Pancreas (tissue), 10 donors: ENCODE measurements around the gene DDX52. TPM values are rescaled to one million over a fixed set of nuclear protein-coding genes. Genes with fewer than 3 reads are reported as not detected.
"Not testable (repeated sequence)": the region's sequence is repeated elsewhere in the genome, so short reads cannot be mapped to it uniquely, and the experiment has no call there.

Experiments
- ATAC-seq, 4 donors: fragments of 200-7000 bp; cut with Tn5 transposase; one replicate each; pipeline versions ENCODE4 v1.8.0 to v1.9.1; 2020; ENCODE audit warnings: mild to moderate bottlenecking in 4 of 4, moderate library complexity in 4 of 4
- DNase-seq, 6 donors: peaks; one replicate each; pipeline ENCODE4 v3.0.0-alpha.2; 2020
- FAIRE-seq: peaks from 2 replicates; lab custom pipeline; 2012; peaks lifted over from hg19 to GRCh38; lab: Jason Lieb, UNC
- H3K27ac ChIP-seq, 4 donors: fragments of 200-600 bp; sonication (generic); 1 replicate in 3 of 4; 2 replicates in 1 of 4; pipeline versions ENCODE4 v1.5.0 to v1.8.0; 2020
- H3K27me3 ChIP-seq, 4 donors: fragments of 200-600 bp; one replicate each; pipeline ENCODE4 v1.8.0; 2021
- H3K36me3 ChIP-seq, 3 donors: fragments of 200-600 bp; sonication (generic) in 1 of 3; one replicate each; pipeline versions ENCODE4 v1.5.0 to v1.8.0; 2020 to 2021
- H3K4me1 ChIP-seq, 3 donors: fragments of 200-600 bp; one replicate each; pipeline ENCODE4 v1.8.0; 2021
- H3K4me3 ChIP-seq, 4 donors: fragments of 200-600 bp; sonication (generic) in 2 of 4; one replicate each; pipeline versions ENCODE4 v1.5.0 to v1.8.0; 2020 to 2021
- H3K9me3 ChIP-seq, 4 donors: fragments of 200-600 bp; one replicate each; pipeline ENCODE4 v1.8.0; 2021
- CTCF ChIP-seq, 4 donors: fragments of 200-600 bp; sonication (generic) in 3 of 4; IDR thresholded peaks; one replicate each; pipeline versions ENCODE4 v1.5.0 to v1.8.0; 2021; ENCODE audit warnings: antibody characterized with exemption in 4 of 4
- WGBS, 2 donors: extraction: QIAGEN DNeasy Blood & Tissue Kit; methylation state at CpG; one replicate each; pipeline ENCODE4 v1.1.7; 2013; 5-methylcytosine and 5-hydroxymethylcytosine counted together
- intact Hi-C, 3 donors: fragments of 100-400 bp; cut with DNase I; formaldehyde crosslinking; loops; one replicate each; pipeline versions ENCODE4 v1.11.1 to v1.14.2; 2022
- polyA plus RNA-seq, 2 donors: library from polyadenylated mRNA; stranded (reverse); fragments of 200-250 nt; gene quantifications; one replicate each; pipeline ENCODE4 v1.2.3, GENCODE V29; 2013
- total RNA-seq, 6 donors: library from RNA; stranded (reverse); fragmentation: NEBNext Ultra II Directional in 4 of 6; extraction: Animal tissue kit (Norgen Biotek cat#: 25700) in 4 of 6; gene quantifications; one replicate each; pipeline versions ENCODE4 v1.2.1 to v1.2.4, GENCODE V29; 2021 to 2023
- donor health status: healthy with polysubstance abuse.
- donor health status: DM: no; HTN: no; CAD: no; lungs with moderate emphysema.
- donor health status: DM: no; HTN: no; CAD: no.
- donor health status: control.
- donor health status: control.
- donor health status: Bipolar disorder and iron deficiency.
- donor health status: DM: yes; HTN: yes; CAD: no.
- donor health status: DM: no; HTN: no; CAD: no.
- donor health status: DM: no; HTN: no; CAD: no.
- donor health status: DM: yes; HTN: yes; CAD: no.

Gene DDX52
- total and polyA plus RNA-seq, 8 donors, result 7.7 to 21.4 (median 10.1) TPM

- WGBS, 2 donors, result 86 to 87% methylated on average over 5 of the region's 5 CpGs
Observed at GRCh38 chr17:37614391-37614790, 28.9 kb downstream of the DDX52 start.

DNA sequence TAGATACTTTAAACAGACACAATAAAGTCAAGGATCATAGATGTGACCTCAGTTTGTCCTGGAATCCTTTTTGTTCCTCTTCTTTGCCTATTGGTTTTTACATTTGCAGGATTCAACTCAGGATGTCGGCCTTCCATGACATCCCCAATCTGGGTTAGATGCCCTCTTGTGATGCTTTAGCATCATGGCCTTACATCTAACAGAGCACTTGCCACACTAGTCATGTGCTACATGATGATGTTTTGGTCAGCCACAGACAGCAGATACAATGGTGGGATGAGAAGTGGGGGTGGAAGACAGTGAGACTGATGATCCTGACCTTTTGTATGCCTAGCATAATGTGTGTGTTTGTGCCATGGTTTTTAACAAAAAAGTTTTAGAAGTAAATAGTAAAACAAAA, 32.3 kb downstream of the DDX52 start:
- no peak overlapping the region for H3K4me3 ChIP-seq
- H3K9me3 ChIP-seq, result no peaks in the 10 kb centered on the region
- ATAC-seq (no peak), FAIRE-seq (no peak), DNase-seq (no peak)
- H3K27me3 ChIP-seq, result no peaks in the 10 kb centered on the region
- H3K27ac ChIP-seq, result no peak overlapping the region
- peaks cover 0 to 24% (median 0%) of the 10 kb centered on the region in 3 donors for H3K4me1 ChIP-seq
- H3K36me3 ChIP-seq, result no peaks in the 10 kb centered on the region
- no peak for TF ChIP-seq CTCF (IDR thresholded peaks at IDR 0.05)
- 84 to 94% methylated on average over 1 of the region's 1 CpG for WGBS, 2 donors
- intact Hi-C loops, result no loop called here

More at GRCh38 chr17:37614391-37614790, 28.9 kb downstream of the DDX52 start:
- Histone ChIP-seq H3K36me3 (peaks cover 0 to 19% (median 0%) of the 10 kb centered on the region in 3 donors), H3K4me1 (peaks cover 0 to 3% (median 0%) of the 10 kb centered on the region in 3 donors), H3K27me3 (no peaks in the 10 kb centered on the region), H3K9me3 (no peaks in the 10 kb centered on the region), H3K4me3 (no peak overlapping the region), H3K27ac (no peak overlapping the region)
- no peak for DNase-seq
- TF ChIP-seq CTCF (IDR thresholded peaks at IDR 0.05), result no peak
- ATAC-seq, result no peak
- intact Hi-C loops, result no loop called here
- FAIRE-seq, result no peak

DNA sequence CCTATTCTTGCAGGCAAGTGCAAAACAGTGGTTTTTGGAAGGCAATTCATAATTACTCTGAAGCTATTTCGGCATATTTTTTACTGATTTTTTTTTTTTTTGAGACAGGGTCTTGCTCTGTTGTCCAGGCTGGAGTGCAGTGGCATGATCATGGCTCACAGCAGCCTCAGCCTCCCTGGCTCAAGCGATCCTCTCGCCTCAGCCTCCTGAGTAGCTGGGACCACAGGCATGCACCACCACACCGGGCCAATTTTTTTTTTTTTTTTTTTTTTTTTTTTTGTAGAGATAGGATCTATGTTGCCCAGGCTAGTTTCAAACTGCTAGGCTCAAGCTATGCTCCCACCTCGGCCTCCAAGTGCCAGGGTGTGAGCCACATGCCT, 33.2 kb downstream of the DDX52 start:
- H3K9me3 ChIP-seq, H3K27me3 ChIP-seq, DNase-seq, H3K36me3 ChIP-seq, intact Hi-C loops, FAIRE-seq: not testable (repeated sequence)
- H3K4me1 ChIP-seq, result peaks cover 0 to 24% (median 0%) of the 10 kb centered on the region in 3 donors
- peak overlapping the region; percentile 46 to 91 (median 81) for H3K27ac ChIP-seq
- ATAC-seq, result peak in 1 of 4 donors; percentile 2
- 75 to 85% methylated on average over 5 of the region's 5 CpGs for WGBS, 2 donors
- peak overlapping the region in 3 of 4 donors; percentile 62 to 99 (median 97) for H3K4me3 ChIP-seq

DNA sequence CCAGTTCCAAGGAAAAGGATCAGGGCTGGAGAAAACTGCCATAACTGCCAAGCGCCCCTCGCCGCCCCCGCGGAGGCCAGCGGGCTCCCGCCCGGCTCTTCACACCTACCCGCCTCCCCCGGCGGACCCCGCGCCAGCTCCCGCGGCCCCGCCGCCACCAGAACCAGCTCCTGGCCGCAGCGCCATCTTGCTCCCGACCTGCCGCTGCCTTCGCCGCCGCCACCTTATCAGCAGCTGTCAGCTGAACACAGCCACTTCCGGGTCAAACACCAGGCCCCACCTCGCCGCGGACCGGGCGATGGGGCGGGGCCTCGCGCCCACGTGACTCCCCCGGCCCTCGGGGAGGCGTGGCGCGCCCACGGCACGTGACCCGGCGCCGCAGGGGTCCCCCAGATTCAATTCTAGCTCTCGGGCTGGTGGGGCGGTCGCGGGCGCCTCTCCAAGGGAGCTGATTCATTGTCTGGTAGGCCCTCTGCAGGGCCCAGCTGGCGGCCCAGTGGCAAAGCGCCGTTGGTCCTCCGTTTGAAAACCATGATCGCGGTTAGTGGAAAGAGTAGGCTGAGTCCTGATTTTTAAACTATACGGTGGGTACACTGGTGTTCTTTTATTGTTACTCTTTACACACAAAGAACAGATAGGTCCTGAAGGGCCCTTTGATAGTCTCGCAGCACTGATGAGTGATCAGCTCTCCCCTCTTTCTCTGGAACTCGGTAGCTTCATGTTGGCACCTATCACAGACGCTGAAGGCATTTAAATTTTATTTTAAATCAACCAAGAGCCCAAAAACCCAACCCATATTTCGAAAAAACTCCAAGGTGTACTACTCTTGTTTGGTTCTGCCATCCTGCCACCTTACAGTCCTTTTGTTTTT, 33.8 kb downstream of the DDX52 start, which contains the start of gene SYNRG:
TSS of gene SYNRG (minus strand) at position 249 of the 871 bp plus-strand sequence. CDS start at position 186, 63 bp downstream.
- H3K4me1 ChIP-seq, result peaks cover 0 to 24% (median 0%) of the 10 kb centered on the region in 3 donors
- H3K9me3 ChIP-seq, result no peaks in the 10 kb centered on the region
- intact Hi-C loops, result no loop called here
- FAIRE-seq, result no peak
- peak; percentile 97 to 99 (median 98) for ATAC-seq
- H3K36me3 ChIP-seq, result no peaks in the 10 kb centered on the region
- H3K27me3 ChIP-seq, result no peaks in the 10 kb centered on the region
- H3K4me3 ChIP-seq, result peak within 1 kb of the TSS; percentile 62 to 99 (median 91)
- peak within 1 kb of the TSS; percentile 46 to 91 (median 81) for H3K27ac ChIP-seq
- 1% methylated on average over 51 to 60 of the region's 60 CpGs for WGBS, 2 donors
- DNase-seq, result peak; percentile 93 to 97 (median 94)
- no peak for TF ChIP-seq CTCF (IDR thresholded peaks at IDR 0.05)

DNA sequence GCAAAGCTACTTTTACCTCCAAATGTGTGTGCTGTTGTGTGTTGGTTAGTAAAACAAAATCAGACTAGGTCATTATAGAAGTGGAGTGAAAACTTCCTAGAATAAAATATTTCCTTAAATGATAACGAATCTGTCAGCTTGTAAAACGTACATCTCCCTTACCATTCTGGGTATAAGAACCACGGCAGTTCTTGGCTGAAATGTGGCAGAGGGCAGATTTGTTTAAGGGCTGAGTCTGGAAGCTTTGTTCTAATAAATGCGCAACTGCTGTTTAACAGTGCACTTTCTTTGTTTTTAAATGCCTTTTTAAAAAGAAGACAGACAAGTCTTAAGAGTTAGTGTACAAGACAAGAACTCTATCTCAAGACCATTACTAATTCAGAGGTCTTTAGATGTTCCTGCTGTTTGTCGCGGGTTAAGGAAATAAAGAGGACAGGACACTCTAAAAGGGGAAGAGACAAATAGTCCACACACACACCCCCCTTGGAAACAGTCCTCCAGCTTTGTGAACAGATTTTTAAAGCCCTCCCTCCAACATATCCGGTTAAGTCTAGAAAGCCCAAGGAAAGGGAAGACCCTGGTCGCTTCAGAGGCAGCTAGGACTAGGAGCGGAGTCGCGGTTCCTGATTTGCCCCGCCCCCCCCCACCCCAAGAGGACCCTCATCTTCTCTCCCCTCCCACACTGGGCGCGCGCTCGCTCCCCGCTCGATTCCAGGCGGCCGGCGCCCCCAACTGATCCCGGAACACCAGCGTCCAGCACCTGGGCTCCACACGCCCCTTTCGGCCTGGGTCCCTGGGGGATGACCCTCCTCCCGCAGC, 34.7 kb downstream of the DDX52 start:
- TF ChIP-seq CTCF (IDR thresholded peaks at IDR 0.05), result no peak
- DNase-seq (peak in 1 of 6 donors; percentile 17), ATAC-seq (peak; percentile 36 to 48 (median 44)), FAIRE-seq (no peak)
- H3K9me3 ChIP-seq, result no peaks in the 10 kb centered on the region
- H3K27ac ChIP-seq, result peak overlapping the region; percentile 46 to 91 (median 81)
- H3K4me3 ChIP-seq, result peak overlapping the region; percentile 62 to 99 (median 91)
- H3K27me3 ChIP-seq, result no peaks in the 10 kb centered on the region
- intact Hi-C loops, result no loop called here
- H3K4me1 ChIP-seq, result peaks cover 0 to 24% (median 0%) of the 10 kb centered on the region in 3 donors
- WGBS, 2 donors, result 0 to 1% methylated on average over 24 to 26 of the region's 26 CpGs
- H3K36me3 ChIP-seq, result no peaks in the 10 kb centered on the region
